Endothelial cell (in vitro differentiated cells): Measurements from ENCODE around the gene PTCD3. TPM values are rescaled to one million over a fixed set of nuclear protein-coding genes. Genes with fewer than 3 reads are reported as not detected.

Experiments
- DNase-seq: peaks from one replicate; pipeline ENCODE4 v3.0.0; 2021; ENCODE audit warnings: low spot score
- H3K27ac Mint-ChIP-seq: one replicate; pipeline ENCODE4 v1.8.0; 2021; ENCODE audit warnings: mixed read lengths, inconsistent platforms; ENCODE audit not compliant: unreplicated experiment
- H3K27me3 Mint-ChIP-seq: one replicate; pipeline ENCODE4 v1.8.0; 2021; ENCODE audit warnings: mild to moderate bottlenecking, moderate library complexity, mixed read lengths, inconsistent platforms; ENCODE audit not compliant: unreplicated experiment
- H3K36me3 Mint-ChIP-seq: one replicate; pipeline ENCODE4 v1.8.0; 2021; ENCODE audit warnings: mild to moderate bottlenecking, low read depth, mixed read lengths, inconsistent platforms; ENCODE audit not compliant: unreplicated experiment
- H3K4me1 Mint-ChIP-seq: one replicate; pipeline ENCODE4 v1.8.0; 2021; ENCODE audit warnings: mild to moderate bottlenecking, mixed read lengths, inconsistent platforms; ENCODE audit not compliant: unreplicated experiment
- H3K4me3 Mint-ChIP-seq: one replicate; pipeline ENCODE4 v1.8.0; 2021; ENCODE audit warnings: mild to moderate bottlenecking, mixed read lengths, inconsistent platforms; ENCODE audit not compliant: unreplicated experiment
- H3K9me3 Mint-ChIP-seq: one replicate; pipeline ENCODE4 v1.8.0; 2021; ENCODE audit warnings: mixed read lengths, inconsistent platforms; ENCODE audit not compliant: unreplicated experiment
- total RNA-seq: library from RNA; stranded (reverse); fragmentation: NEBNext Ultra II Directional; extraction: Animal tissue kit (Norgen Biotek cat#: 25700); gene quantifications from one replicate; pipeline ENCODE4 v1.2.1, GENCODE V29; 2021; ENCODE audit not compliant: unreplicated experiment
- TF ChIP-seq, protein P1 (sequence below): fragments of 200-600 bp; sonication (generic); IDR thresholded peaks from one replicate; pipeline ENCODE4 v1.5.0; 2021; ENCODE audit warnings: antibody characterized with exemption; ENCODE audit not compliant: unreplicated experiment

Gene PTCD3
- total RNA-seq, 1 donor from 2014 or later, result 80.9 TPM

GRCh38 chr2:86107031-86107430 is 996 bp downstream of the PTCD3 start:
- no peaks in the 10 kb centered on the region for H3K9me3 Mint-ChIP-seq
- peak overlapping the region; percentile 98 for H3K4me3 Mint-ChIP-seq
- TF ChIP-seq, protein P1, sequence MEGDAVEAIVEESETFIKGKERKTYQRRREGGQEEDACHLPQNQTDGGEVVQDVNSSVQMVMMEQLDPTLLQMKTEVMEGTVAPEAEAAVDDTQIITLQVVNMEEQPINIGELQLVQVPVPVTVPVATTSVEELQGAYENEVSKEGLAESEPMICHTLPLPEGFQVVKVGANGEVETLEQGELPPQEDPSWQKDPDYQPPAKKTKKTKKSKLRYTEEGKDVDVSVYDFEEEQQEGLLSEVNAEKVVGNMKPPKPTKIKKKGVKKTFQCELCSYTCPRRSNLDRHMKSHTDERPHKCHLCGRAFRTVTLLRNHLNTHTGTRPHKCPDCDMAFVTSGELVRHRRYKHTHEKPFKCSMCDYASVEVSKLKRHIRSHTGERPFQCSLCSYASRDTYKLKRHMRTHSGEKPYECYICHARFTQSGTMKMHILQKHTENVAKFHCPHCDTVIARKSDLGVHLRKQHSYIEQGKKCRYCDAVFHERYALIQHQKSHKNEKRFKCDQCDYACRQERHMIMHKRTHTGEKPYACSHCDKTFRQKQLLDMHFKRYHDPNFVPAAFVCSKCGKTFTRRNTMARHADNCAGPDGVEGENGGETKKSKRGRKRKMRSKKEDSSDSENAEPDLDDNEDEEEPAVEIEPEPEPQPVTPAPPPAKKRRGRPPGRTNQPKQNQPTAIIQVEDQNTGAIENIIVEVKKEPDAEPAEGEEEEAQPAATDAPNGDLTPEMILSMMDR, result no peak
- peak overlapping the region; percentile 65 for H3K27ac Mint-ChIP-seq
- peaks cover 9% of the 10 kb centered on the region for H3K27me3 Mint-ChIP-seq
- no peak for DNase-seq
- H3K36me3 Mint-ChIP-seq, result peaks cover 29% of the 10 kb centered on the region
- peaks cover 25% of the 10 kb centered on the region for H3K4me1 Mint-ChIP-seq

DNA sequence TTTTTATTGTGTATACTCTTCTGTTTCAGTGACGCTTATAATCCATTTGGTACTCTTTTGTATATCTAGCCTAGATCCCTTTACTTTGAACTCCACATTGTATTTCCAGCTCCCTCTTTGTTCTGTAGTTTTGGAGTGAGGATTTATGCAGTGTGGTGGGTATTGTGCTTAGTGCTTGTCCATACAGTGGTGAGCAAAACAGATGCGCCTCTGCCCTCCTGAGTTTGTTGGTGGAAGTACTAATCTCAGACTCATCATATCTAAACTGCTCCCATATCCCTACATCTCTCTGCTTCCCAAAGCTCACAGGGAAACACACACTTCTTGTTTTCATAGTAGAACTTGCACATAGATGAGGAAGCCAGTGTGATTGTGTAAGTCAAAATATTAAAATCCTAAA is 12.1 kb downstream of the PTCD3 start:
- Mint-ChIP-seq H3K27me3 (no peaks in the 10 kb centered on the region), H3K27ac (peak overlapping the region; percentile 1), H3K9me3 (no peaks in the 10 kb centered on the region), H3K4me1 (no peaks in the 10 kb centered on the region), H3K4me3 (no peak overlapping the region), H3K36me3 (peaks cover 52% of the 10 kb centered on the region)
- TF ChIP-seq, protein P1, result no peak
- no peak for DNase-seq

- TF ChIP-seq, protein P1, result no peak
- peak overlapping the region; percentile 13 for H3K4me3 Mint-ChIP-seq
- peaks cover 36% of the 10 kb centered on the region for H3K36me3 Mint-ChIP-seq
- no peaks in the 10 kb centered on the region for H3K27me3 Mint-ChIP-seq
- no peaks in the 10 kb centered on the region for H3K9me3 Mint-ChIP-seq
- H3K4me1 Mint-ChIP-seq, result no peaks in the 10 kb centered on the region
- no peak for DNase-seq
- H3K27ac Mint-ChIP-seq, result no peak overlapping the region
Observed at GRCh38 chr2:86123328-86123925, 17.4 kb downstream of the PTCD3 start.

- Mint-ChIP-seq H3K27ac (no peak overlapping the region), H3K36me3 (peaks cover 35% of the 10 kb centered on the region), H3K4me3 (no peak overlapping the region), H3K4me1 (no peaks in the 10 kb centered on the region), H3K27me3 (no peaks in the 10 kb centered on the region), H3K9me3 (no peaks in the 10 kb centered on the region)
- DNase-seq, result no peak
- TF ChIP-seq, protein P1, result no peak
Observed at GRCh38 chr2:86124683-86125082, 18.6 kb downstream of the PTCD3 start.

DNA sequence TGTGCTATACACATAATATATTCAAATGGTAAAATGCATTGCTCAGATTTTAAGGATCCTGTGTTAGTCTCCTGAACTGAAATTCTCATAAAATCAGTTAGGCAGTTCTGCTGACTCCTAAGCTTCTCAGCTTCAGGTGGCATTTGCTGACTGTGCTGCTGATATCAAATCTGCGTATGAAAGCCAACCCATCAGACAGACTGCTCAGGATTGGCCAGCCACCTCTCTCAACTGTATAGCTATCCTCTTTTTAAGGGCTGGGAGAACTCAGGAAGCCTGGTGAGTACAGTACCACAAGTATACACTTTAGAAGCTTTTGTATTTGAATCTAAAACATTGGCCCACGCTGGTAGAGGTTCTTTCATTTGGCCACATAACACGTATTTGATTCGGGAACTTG is 28.7 kb downstream of the PTCD3 start:
- peaks cover 1% of the 10 kb centered on the region for H3K27me3 Mint-ChIP-seq
- H3K9me3 Mint-ChIP-seq, result no peaks in the 10 kb centered on the region
- TF ChIP-seq, protein P1, result no peak
- no peak for DNase-seq
- no peak overlapping the region for H3K27ac Mint-ChIP-seq
- no peak overlapping the region for H3K4me3 Mint-ChIP-seq
- peaks cover 37% of the 10 kb centered on the region for H3K36me3 Mint-ChIP-seq
- H3K4me1 Mint-ChIP-seq, result no peaks in the 10 kb centered on the region
